Adrenal gland (tissue), 5 donors: Measurements from ENCODE around the gene NAP1L1.

Experiments
- POLR2A ChIP-seq, 2 donors: fragments of 450-650 bp; IDR thresholded peaks; one replicate each; pipeline ENCODE4 v1.6.1; 2017; ENCODE audit warnings: antibody characterized with exemption in 2 of 2, mild to moderate bottlenecking in 2 of 2, moderate library complexity in 1 of 2
- TF ChIP-seq, protein P1 (sequence below), 6 experiments: fragments of 450-650 bp in 4 of 6; fragments of 200-600 bp in 2 of 6; sonication (generic) in 1 of 6; IDR thresholded peaks; 1 replicate in 5 of 6; 2 replicates in 1 of 6; pipeline versions ENCODE4 v1.5.1 to v1.8.0; 2016 to 2021; ENCODE audit warnings: antibody characterized with exemption in 6 of 6, mild to moderate bottlenecking in 2 of 6, moderate library complexity in 1 of 6
- donor health status: DM: no; HTN: no; CAD: no.

DNA sequence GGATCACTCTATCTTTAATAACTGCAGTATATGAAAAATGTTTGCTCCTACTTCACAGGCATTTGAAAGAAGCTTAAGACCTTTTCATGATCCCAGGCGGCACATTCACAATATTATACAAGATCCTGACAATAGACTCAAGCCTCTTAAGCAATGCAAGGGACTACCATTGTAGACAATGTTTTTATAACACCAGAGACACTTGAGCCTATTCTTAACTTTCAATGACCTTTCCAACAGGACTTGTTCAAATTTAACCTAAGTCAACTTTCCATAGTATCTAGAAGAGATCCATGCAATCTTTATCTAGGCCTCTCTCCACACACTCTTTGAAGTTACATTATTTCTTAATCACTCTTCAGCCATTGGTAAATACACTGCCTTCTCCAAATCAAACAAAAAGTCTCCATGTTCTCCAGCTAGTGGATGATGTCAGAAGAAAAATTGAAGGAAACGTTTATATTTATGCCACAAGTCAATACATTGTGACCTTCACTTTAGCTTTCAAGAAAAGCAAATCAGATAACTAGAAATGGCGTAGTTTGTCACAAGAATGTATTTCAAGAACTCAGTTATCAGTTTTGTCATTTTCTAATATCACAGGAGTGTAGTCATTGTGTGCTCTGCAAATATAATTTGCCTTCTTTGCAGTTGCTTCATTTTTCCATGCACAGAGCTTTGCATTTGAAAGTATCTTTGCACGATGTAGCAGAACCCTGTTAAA is 94.1 kb downstream of the NAP1L1 start:
- TF ChIP-seq, protein P1, sequence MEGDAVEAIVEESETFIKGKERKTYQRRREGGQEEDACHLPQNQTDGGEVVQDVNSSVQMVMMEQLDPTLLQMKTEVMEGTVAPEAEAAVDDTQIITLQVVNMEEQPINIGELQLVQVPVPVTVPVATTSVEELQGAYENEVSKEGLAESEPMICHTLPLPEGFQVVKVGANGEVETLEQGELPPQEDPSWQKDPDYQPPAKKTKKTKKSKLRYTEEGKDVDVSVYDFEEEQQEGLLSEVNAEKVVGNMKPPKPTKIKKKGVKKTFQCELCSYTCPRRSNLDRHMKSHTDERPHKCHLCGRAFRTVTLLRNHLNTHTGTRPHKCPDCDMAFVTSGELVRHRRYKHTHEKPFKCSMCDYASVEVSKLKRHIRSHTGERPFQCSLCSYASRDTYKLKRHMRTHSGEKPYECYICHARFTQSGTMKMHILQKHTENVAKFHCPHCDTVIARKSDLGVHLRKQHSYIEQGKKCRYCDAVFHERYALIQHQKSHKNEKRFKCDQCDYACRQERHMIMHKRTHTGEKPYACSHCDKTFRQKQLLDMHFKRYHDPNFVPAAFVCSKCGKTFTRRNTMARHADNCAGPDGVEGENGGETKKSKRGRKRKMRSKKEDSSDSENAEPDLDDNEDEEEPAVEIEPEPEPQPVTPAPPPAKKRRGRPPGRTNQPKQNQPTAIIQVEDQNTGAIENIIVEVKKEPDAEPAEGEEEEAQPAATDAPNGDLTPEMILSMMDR (IDR thresholded peaks at IDR 0.05): no peak
- TF ChIP-seq POLR2A (IDR thresholded peaks at IDR 0.05): no peak
